ENCODE data around the gene ZAP70. TPM values are rescaled to one million over a fixed set of nuclear protein-coding genes. Genes with fewer than 3 reads are reported as not detected.
"Not testable (repeated sequence)": the region's sequence is repeated elsewhere in the genome, so short reads cannot be mapped to it uniquely, and the experiment has no call there.

Gene ZAP70
- total RNA-seq, 1 donor from 2014 or later, result 3.1 TPM

DNA sequence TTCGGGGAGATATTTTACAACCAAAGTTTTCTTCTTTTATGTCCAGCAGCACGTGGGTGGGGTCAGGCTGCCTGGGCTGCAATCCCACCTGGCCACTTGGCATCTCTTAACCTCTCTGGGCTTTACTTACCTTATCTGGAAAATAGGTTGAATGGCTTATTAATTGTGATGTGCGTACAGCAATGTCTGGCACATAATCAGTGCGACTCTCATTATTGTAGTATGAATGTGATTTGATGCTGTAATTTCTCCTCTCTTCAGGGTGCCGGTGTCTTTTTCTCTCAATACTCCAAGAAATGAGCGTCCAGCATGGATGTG lies 2.0 kb upstream of the ZAP70 start:
- Mint-ChIP-seq H3K27ac (no peak overlapping the region), H3K36me3 (no peaks in the 10 kb centered on the region), H3K4me1 (peaks cover 36% of the 10 kb centered on the region), H3K27me3 (ENCODE audit: low read depth) (no peaks in the 10 kb centered on the region), H3K4me3 (no peak overlapping the region), H3K9me3 (no peaks in the 10 kb centered on the region)
- no peak for DNase-seq (ENCODE audit: low spot score in 2 of 2, unreplicated experiment in 2 of 2)
- TF ChIP-seq, protein P1, sequence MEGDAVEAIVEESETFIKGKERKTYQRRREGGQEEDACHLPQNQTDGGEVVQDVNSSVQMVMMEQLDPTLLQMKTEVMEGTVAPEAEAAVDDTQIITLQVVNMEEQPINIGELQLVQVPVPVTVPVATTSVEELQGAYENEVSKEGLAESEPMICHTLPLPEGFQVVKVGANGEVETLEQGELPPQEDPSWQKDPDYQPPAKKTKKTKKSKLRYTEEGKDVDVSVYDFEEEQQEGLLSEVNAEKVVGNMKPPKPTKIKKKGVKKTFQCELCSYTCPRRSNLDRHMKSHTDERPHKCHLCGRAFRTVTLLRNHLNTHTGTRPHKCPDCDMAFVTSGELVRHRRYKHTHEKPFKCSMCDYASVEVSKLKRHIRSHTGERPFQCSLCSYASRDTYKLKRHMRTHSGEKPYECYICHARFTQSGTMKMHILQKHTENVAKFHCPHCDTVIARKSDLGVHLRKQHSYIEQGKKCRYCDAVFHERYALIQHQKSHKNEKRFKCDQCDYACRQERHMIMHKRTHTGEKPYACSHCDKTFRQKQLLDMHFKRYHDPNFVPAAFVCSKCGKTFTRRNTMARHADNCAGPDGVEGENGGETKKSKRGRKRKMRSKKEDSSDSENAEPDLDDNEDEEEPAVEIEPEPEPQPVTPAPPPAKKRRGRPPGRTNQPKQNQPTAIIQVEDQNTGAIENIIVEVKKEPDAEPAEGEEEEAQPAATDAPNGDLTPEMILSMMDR (IDR thresholded peaks at IDR 0.05; ENCODE audit: unreplicated experiment), result no peak

DNA sequence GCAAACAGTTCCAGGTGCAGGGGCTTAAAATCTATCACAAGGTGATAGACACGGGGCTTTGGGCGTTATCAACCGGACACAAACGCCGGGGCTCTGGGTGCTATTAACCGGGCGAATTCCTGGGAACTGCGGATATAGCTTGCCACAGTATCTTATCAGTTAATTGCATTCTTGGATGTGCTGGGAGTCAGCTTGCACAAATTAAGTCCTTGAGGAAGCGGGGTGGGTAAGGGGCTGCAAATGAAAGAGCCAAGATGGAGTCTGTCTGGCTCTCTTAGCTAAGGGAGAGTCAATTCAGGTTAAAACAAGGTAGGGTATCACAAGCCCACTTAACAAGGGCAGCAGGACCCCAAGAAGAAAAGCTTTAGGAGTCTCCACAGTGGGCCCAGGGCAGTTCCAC lies 1.2 kb upstream of the ZAP70 start:
- H3K36me3 Mint-ChIP-seq, H3K4me3 Mint-ChIP-seq: not testable (repeated sequence)
- H3K27ac Mint-ChIP-seq, result peak overlapping the region; percentile 18

DNA sequence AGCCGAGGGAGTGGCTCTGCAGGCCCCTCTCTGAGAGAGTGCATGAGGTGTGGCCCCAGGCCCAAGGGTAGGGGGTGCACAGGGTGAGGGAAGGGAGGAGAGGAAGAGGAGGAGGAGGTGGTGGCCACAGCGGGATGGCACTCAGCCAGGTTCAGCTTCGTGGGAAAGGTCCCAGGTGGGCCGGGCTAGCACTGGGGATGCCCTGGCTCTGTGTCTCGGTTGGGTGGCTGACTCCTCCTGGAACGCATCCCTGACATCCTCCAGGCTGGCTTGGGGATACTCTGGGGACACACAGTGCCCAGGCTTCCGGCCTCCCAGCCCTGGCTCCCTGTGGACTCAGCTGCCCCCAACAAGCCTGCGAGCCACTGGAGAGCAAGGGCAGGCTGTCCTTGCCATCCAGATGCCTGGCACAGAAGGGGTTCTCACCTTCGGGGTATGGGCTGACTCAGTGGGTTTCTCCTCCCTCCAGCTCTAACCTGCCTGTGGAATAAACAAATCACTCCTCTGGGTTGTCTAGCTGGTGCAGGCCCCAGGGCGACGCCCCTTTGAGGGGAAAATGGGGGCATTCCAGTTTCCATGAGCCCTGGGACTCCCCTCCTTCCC lies 582 bp upstream of the ZAP70 start:
- H3K27ac Mint-ChIP-seq, result peak overlapping the region; percentile 74
- no peak overlapping the region for H3K4me3 Mint-ChIP-seq
- DNase-seq (ENCODE audit: low spot score in 2 of 2, unreplicated experiment in 2 of 2), result no peak
- no peaks in the 10 kb centered on the region for H3K9me3 Mint-ChIP-seq
- peaks cover 36% of the 10 kb centered on the region for H3K4me1 Mint-ChIP-seq
- no peaks in the 10 kb centered on the region for H3K27me3 Mint-ChIP-seq (ENCODE audit: low read depth)
- TF ChIP-seq, protein P1 (IDR thresholded peaks at IDR 0.05; ENCODE audit: unreplicated experiment), result no peak
- no peaks in the 10 kb centered on the region for H3K36me3 Mint-ChIP-seq

More for the DNA sequence above, 1.2 kb upstream of the ZAP70 start:
- not testable (repeated sequence) for H3K27me3 Mint-ChIP-seq (ENCODE audit: low read depth); DNase-seq (ENCODE audit: low spot score in 2 of 2, unreplicated experiment in 2 of 2); H3K9me3 Mint-ChIP-seq
- H3K4me1 Mint-ChIP-seq, result peaks cover 36% of the 10 kb centered on the region

DNA sequence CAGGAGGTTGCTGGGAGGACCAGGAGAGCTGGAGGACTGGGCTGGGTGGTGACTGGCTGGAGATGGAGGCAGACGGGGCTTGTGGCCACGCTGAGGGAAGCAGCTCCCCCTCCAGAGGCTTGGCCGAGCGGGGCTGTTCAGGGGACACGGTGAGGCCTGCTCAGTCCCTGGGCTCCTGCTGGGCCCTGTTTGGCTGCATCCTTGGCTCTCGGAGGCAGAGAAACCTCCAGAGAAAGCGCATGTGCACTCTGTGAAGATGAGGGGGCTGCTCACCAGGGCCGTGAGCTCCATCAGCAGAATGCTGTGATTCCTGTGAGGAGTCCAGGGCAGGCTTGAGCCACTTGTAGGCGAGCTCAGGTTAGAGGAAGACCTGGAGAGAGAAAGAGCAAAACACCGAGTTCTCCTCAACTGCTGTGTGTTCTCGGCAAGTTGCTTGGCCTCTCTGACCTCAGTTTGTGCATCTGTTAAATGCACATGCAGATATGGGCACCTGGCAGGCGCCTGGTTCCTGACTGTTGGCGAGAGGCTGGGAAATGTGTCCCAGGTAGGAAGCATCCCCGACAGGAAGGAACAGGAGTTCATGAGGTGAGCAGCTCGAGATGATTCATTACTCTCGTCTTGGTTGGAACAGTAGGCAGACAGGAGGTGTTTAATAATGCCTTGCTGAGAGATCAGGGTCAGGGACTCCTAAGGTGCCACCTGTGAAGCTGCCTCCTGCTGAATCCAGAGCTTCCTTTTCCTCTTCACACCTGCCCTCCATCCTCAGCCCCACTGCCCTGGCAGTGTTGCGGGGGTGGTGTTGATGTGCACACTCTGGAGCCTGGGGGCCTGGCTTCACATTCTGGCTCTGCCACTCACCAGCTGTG lies 941 bp downstream of the ZAP70 start:
- H3K4me3 Mint-ChIP-seq, result no peak overlapping the region
- H3K9me3 Mint-ChIP-seq, result no peaks in the 10 kb centered on the region
- no peaks in the 10 kb centered on the region for H3K27me3 Mint-ChIP-seq (ENCODE audit: low read depth)
- no peak for DNase-seq (ENCODE audit: low spot score in 2 of 2, unreplicated experiment in 2 of 2)
- peaks cover 36% of the 10 kb centered on the region for H3K4me1 Mint-ChIP-seq
- no peak overlapping the region for H3K27ac Mint-ChIP-seq
- TF ChIP-seq, protein P1 (IDR thresholded peaks at IDR 0.05; ENCODE audit: unreplicated experiment), result no peak
- no peaks in the 10 kb centered on the region for H3K36me3 Mint-ChIP-seq

DNA sequence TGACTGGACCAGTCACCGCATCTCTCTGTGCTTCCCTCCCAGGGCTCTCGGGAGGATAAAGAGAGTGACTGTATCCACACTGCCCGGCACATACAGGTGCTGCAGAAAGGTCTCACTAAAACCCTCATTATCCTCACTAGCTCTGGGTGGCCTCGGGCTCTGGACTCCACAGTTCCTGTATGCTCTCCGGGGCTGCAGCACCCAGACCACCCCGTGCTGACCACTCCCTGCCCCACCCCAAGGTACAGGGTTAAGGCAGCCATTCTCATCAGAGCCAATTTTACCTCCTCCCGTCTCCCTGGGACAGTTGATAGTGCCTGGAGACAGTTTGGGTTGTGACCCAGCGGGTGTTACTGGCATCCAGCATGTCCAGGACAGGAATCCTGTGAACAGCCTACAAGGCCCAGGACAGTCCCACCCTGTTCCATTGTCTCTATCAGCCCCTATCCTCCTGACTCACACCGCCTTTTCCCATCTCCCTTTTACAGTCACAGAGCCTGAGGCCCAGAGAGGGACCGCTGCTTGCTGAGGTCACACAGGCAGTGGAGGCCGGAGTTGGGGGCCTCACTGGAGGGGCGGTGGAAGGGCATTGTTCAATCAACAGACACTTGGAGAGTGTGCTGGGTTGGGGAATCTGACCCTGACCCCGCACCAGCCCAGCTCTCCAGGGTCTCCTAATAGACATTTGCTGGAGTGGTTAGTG lies 1.7 kb downstream of the ZAP70 start:
- Mint-ChIP-seq H3K27me3 (ENCODE audit: low read depth) (no peaks in the 10 kb centered on the region), H3K4me1 (peaks cover 33% of the 10 kb centered on the region), H3K9me3 (no peaks in the 10 kb centered on the region), H3K27ac (no peak overlapping the region), H3K4me3 (no peak overlapping the region), H3K36me3 (no peaks in the 10 kb centered on the region)
- TF ChIP-seq, protein P1 (IDR thresholded peaks at IDR 0.05; ENCODE audit: unreplicated experiment), result no peak
- DNase-seq (ENCODE audit: low spot score in 2 of 2, unreplicated experiment in 2 of 2), result no peak
